Mucosa of stomach (tissue), 1 donor: ENCODE data around the gene CSMD2.

ENCODE experiments used
- H3K27me3 ChIP-seq: one replicate; pipeline ENCODE4 v1.7.0; 2013; ENCODE audit warnings: mild to moderate bottlenecking, low read length; ENCODE audit not compliant: control insufficient read depth, insufficient read depth
- H3K36me3 ChIP-seq: one replicate; pipeline ENCODE4 v1.7.0; 2013; ENCODE audit warnings: low read length; ENCODE audit not compliant: control insufficient read depth, insufficient read depth
- H3K4me1 ChIP-seq: one replicate; pipeline ENCODE4 v1.7.0; 2013; ENCODE audit warnings: mild to moderate bottlenecking, low read length; ENCODE audit not compliant: control insufficient read depth, insufficient read depth
- H3K4me3 ChIP-seq: one replicate; pipeline ENCODE4 v1.7.0; 2013; ENCODE audit warnings: low read length
- H3K9ac ChIP-seq: one replicate; pipeline ENCODE4 v1.7.0; 2013; ENCODE audit warnings: mild to moderate bottlenecking, low read length, moderate library complexity
- H3K9me3 ChIP-seq: one replicate; pipeline ENCODE4 v1.7.0; 2013; ENCODE audit warnings: mild to moderate bottlenecking, low read length, moderate library complexity; ENCODE audit not compliant: control insufficient read depth
- donor health status: Pancreatic carcinoma.

Gene CSMD2

GRCh38 chr1:33697816-33698215, 467.2 kb downstream of the CSMD2 start:
- no peaks in the 10 kb centered on the region for H3K9me3 ChIP-seq
- no peaks in the 10 kb centered on the region for H3K4me1 ChIP-seq
- no peaks in the 10 kb centered on the region for H3K36me3 ChIP-seq
- no peak overlapping the region for H3K9ac ChIP-seq
- no peaks in the 10 kb centered on the region for H3K27me3 ChIP-seq
- no peak overlapping the region for H3K4me3 ChIP-seq

DNA sequence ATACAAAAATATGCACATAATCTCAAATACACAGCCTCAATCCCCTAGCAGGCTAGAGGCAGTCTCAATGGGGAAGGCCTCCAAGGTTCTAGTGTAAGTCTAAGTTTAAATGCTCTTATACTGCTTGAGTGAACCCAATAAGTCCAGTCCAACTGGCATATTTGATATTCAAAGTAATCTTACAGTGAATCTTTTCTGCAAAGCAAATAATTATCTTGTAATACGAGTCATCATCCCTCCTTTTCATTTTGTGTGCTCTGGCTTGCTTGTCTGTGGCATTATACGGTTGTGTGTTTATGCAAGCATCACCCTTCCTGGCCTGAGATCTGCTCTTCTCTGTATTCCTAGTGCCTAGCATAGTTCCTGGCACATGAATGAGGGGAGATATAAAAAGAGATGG, 468.1 kb downstream of the CSMD2 start:
- no peaks in the 10 kb centered on the region for H3K4me1 ChIP-seq
- no peaks in the 10 kb centered on the region for H3K9me3 ChIP-seq
- H3K27me3 ChIP-seq, result no peaks in the 10 kb centered on the region
- H3K36me3 ChIP-seq, result no peaks in the 10 kb centered on the region
- no peak overlapping the region for H3K9ac ChIP-seq
- no peak overlapping the region for H3K4me3 ChIP-seq

DNA sequence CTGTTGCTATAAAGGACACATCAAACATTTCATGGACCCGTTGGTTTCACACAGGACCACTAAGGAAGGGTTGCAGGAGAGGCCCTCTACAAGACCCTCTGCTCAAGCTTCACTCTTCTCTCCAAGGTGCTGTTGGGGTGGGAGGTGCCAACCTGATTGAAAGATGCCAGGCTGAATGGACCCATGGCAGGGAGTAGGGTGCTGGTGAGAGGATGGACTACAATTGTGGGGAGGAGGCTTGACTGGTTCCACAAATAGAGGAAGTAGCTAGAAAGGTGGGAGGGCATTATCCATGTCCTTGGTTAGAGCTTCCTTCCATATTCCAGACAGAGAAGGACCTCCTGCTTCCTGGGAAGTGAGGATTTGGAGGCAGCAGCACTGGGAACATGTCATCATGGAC, 468.7 kb downstream of the CSMD2 start:
- H3K27me3 ChIP-seq, result no peaks in the 10 kb centered on the region
- no peaks in the 10 kb centered on the region for H3K9me3 ChIP-seq
- H3K9ac ChIP-seq, result no peak overlapping the region
- H3K4me1 ChIP-seq, result no peaks in the 10 kb centered on the region
- no peak overlapping the region for H3K4me3 ChIP-seq
- no peaks in the 10 kb centered on the region for H3K36me3 ChIP-seq

DNA sequence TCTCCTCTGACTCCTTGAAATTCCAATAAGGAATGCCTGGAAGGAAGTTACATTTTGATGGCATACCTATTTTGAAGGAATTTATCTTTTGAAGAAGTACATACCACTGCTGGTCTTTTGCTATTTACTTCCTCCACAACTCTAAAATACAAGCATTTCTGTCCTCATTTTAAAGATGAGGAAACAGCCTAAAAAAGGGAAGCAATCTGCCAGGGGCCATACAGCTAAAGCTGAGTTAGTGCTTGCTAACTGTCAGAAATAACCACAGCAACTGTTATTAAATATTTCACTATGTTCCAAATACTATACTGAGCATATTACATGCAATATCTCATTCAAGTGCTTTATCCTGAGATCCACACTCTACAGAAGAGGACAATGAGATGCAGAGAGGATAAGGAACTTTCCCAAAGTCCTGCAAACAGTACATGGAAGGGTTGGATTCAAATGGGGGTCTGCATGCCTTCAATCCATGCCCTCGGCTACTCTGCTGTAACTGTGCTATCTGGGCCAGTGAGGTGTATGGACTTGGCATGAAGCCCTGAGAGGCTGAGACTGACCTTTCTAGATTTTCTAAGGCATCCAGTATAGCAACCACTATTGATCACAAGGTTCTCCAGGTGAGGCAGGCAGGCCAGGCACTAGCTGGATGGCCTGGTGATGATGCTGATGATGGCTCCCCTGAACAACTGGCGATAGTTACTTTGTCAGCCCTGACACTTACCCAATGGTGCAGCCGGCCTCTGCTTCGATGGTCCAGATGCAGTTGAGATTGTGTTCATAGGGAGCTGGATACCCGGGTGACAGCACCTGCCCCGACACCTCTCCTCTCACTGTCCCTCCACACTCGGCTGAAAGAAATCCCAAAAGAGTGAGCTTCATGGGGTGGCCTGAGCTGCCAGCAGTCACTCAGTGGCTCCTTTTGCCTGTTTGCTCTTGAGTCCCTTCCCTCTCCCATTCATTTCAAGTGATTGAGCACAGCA, 472.5 kb downstream of the CSMD2 start:
- H3K4me3 ChIP-seq, result no peak overlapping the region
- no peaks in the 10 kb centered on the region for H3K4me1 ChIP-seq
- H3K9me3 ChIP-seq, result no peaks in the 10 kb centered on the region
- no peaks in the 10 kb centered on the region for H3K27me3 ChIP-seq
- no peak overlapping the region for H3K9ac ChIP-seq
- no peaks in the 10 kb centered on the region for H3K36me3 ChIP-seq

DNA sequence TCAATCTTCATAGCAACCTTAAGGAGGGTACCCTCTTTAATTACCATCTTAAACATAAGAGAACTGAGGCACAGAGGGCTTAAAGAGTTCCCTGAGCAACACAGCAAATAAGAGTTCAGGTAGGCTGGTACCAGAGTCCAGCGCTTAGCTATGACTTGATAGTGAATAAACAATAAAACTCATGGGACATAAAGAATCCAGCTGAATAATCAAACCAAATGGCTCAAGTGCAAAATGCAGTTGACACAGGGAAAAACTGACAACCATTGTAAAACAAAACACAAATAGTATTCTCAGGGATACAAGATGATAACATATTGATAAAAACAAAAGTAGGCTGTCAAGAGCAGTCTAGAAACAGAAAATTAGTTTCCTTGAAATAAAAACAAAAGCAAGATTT, 478.0 kb downstream of the CSMD2 start:
- H3K9ac ChIP-seq, result no peak overlapping the region
- no peaks in the 10 kb centered on the region for H3K4me1 ChIP-seq
- no peak overlapping the region for H3K4me3 ChIP-seq
- no peaks in the 10 kb centered on the region for H3K9me3 ChIP-seq
- no peaks in the 10 kb centered on the region for H3K36me3 ChIP-seq
- no peaks in the 10 kb centered on the region for H3K27me3 ChIP-seq

GRCh38 chr1:33686551-33686950, 478.5 kb downstream of the CSMD2 start:
- no peaks in the 10 kb centered on the region for H3K36me3 ChIP-seq
- no peaks in the 10 kb centered on the region for H3K4me1 ChIP-seq
- H3K9ac ChIP-seq, result no peak overlapping the region
- H3K4me3 ChIP-seq, result no peak overlapping the region
- no peaks in the 10 kb centered on the region for H3K27me3 ChIP-seq
- no peaks in the 10 kb centered on the region for H3K9me3 ChIP-seq

DNA sequence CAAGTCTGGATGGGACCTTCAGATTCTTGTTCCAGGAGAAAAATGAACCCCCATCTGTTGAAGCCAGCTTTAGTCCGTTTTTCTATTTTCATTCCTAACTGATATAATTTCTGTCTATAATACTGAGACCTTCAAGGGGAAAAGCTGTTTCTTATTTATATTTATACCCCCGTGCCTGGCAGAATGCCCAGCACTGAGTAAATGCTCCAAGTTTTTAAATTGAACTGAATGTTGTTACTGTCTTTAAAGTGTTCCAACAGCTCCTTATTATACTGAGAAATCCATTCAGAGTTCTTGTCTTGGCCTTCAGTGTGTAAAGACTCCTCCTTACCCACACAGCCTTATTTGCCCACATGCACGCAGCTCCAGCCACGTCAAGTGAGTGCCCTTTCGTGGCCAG, 479.8 kb downstream of the CSMD2 start:
- H3K36me3 ChIP-seq, result no peaks in the 10 kb centered on the region
- H3K9ac ChIP-seq, result no peak overlapping the region
- H3K4me3 ChIP-seq, result no peak overlapping the region
- no peaks in the 10 kb centered on the region for H3K9me3 ChIP-seq
- H3K27me3 ChIP-seq, result no peaks in the 10 kb centered on the region
- no peaks in the 10 kb centered on the region for H3K4me1 ChIP-seq

DNA sequence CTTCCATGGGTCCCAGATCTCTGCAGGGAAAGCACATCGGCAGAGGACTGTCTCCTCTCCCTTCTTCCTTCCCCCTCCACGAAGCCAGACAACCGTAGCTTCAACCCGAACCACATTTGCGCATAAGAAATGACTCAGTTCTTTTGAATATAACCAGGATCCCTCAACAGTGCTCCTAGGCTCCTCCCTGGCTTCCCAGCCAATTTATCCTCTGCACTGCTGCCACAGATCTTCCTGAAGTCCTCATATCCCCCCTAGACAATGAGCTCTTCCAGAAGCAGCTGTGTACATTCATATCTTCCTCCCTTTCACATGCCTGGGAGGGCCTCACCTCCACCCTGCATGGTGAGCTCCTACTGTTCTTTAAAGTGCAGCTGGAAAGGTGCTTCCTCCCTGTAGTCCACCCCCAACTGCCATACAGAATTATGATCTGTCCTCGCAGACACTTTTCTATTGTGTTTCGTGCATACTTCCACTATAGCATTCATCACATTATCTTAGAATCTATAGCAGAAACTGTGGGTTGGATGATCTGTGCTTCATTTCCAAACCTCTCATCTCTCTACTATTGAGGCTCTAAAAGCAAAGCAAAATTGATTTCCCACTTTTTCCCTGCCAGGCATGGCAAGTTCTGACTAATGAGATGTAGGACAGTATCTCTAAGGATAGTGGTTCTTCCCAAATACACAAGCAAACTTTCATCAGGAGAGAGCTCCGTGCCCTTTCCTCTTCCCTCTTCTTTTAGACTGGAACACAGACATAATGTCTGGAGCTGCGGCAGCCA, 480.4 kb downstream of the CSMD2 start:
- Histone ChIP-seq H3K9me3 (no peaks in the 10 kb centered on the region), H3K36me3 (no peaks in the 10 kb centered on the region), H3K4me1 (no peaks in the 10 kb centered on the region), H3K9ac (no peak overlapping the region), H3K4me3 (no peak overlapping the region), H3K27me3 (no peaks in the 10 kb centered on the region)

GRCh38 chr1:33683913-33684312, 481.1 kb downstream of the CSMD2 start:
- Histone ChIP-seq H3K36me3 (no peaks in the 10 kb centered on the region), H3K4me3 (no peak overlapping the region), H3K4me1 (no peaks in the 10 kb centered on the region), H3K9ac (no peak overlapping the region), H3K27me3 (no peaks in the 10 kb centered on the region), H3K9me3 (no peaks in the 10 kb centered on the region)

DNA sequence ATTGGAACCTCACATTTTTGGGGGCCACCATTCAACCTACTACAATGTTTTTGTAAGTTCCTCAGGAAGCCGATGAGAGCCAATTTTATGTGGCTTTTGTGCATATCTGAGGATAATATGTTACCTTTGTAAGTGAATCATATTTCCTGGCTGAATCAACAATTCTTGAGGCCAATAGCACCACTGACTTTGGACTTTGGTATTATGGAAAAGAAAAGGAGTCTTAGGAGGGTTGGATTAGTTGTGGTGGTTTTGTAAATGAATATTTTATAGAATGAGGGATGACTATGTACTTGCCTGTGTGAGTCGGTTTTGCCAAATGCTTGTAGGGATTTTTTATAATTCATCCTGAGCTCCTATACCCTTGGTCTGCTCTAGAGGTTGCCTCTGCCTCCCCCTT, 482.7 kb downstream of the CSMD2 start:
- H3K36me3 ChIP-seq, result no peaks in the 10 kb centered on the region
- no peak overlapping the region for H3K9ac ChIP-seq
- no peaks in the 10 kb centered on the region for H3K4me1 ChIP-seq
- H3K9me3 ChIP-seq, result no peaks in the 10 kb centered on the region
- no peak overlapping the region for H3K4me3 ChIP-seq
- no peaks in the 10 kb centered on the region for H3K27me3 ChIP-seq

DNA sequence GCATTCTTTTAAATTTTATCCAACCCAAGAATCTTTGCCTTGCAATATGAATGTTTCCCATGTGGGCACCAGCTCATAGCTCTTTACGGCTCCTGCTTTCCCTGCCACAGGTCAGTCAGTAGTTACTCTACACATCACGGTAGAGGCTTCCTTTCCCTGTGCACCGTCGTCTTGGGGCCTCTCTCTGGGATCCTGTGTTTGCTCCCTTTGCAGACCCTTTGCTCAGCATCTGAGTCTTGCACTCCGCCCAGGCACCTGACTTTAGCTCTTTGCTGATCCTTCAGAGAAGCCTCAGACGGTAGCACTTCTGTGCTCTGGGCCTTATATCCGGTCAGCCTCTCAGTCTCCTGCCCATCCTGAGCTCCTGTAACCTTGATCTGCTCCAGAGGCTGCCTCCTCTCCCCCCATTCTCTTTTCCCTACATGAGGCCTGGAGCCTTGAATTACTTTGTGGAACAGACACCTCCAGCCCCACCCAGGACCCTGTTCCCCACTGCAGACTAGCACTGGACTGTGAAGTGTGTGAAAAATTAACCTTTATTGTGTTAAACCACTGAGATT, 484.7 kb downstream of the CSMD2 start:
- Histone ChIP-seq H3K36me3 (no peaks in the 10 kb centered on the region), H3K27me3 (no peaks in the 10 kb centered on the region), H3K4me3 (no peak overlapping the region), H3K4me1 (no peaks in the 10 kb centered on the region), H3K9me3 (no peaks in the 10 kb centered on the region), H3K9ac (no peak overlapping the region)

DNA sequence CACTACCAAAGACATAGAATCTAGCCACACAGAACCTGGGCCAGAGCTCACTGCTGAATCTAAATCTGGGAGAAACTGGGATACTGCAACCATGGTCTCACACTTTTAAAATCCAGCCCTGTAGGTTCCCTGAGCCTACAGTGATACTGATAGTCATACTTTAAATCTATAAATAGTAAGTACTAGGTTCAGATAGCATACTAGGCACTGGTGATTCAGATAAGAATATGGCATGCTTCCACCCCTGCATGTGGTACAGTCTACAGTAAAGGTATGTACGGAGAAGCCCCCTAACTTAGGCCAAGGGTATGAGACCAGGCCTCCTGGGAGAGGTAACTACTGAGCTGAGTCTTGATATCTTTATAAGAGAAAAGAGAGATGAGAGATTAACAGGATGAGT, 494.5 kb downstream of the CSMD2 start:
- H3K9ac ChIP-seq, result no peak overlapping the region
- no peaks in the 10 kb centered on the region for H3K4me1 ChIP-seq
- H3K9me3 ChIP-seq, result no peaks in the 10 kb centered on the region
- H3K36me3 ChIP-seq, result no peaks in the 10 kb centered on the region
- H3K27me3 ChIP-seq, result no peaks in the 10 kb centered on the region
- H3K4me3 ChIP-seq, result no peak overlapping the region
